ENCODE data around the gene IFT57. TPM values are rescaled to one million over a fixed set of nuclear protein-coding genes. Genes with fewer than 3 reads are reported as not detected.

IFT57 gene
- total and polyA plus RNA-seq, 2 of the 8 experiments (the other 6 are each of a cell fraction or from before 2014, with no cell fraction given), result 15.1 to 27.8 TPM

- Histone ChIP-seq H4K20me1 (replicated peaks in 1 of 2; ENCODE audit: control insufficient read depth in 1 of 2, insufficient read depth in 2 of 2, low read length in 2 of 2) (no peaks in the 10 kb centered on the region), H2BK20ac (ENCODE audit: low read length) (no peak overlapping the region), H3K9ac (replicated peaks in 1 of 4; ENCODE audit: extremely low read depth in 1 of 4, low read depth in 3 of 4, low read length in 3 of 4) (no peak overlapping the region), H3K79me2 (ENCODE audit: control insufficient read depth in 1 of 2, insufficient read depth in 2 of 2, low read length in 2 of 2) (no peaks in the 10 kb centered on the region), H3K36me3 (ENCODE audit: control insufficient read depth in 2 of 4, insufficient read depth in 4 of 4, low read length in 3 of 4) (no peaks in the 10 kb centered on the region), H4K91ac (replicated peaks; ENCODE audit: insufficient read length, low read length) (no peak overlapping the region), H3K18ac (ENCODE audit: extremely low read depth, low read length) (no peak overlapping the region), H2BK12ac (ENCODE audit: low read depth, low read length) (no peak overlapping the region), H3K23ac (ENCODE audit: insufficient read length) (no peak overlapping the region), H3K56ac (replicated peaks; ENCODE audit: insufficient read length, low read depth, low read length) (no peak overlapping the region), H3K4ac (replicated peaks; ENCODE audit: insufficient read length, low read depth, low read length) (no peak overlapping the region), H3K27me3 (replicated peaks in 1 of 4; ENCODE audit: control insufficient read depth in 3 of 4, extremely low read depth in 1 of 4, insufficient read depth in 3 of 4, low read length in 3 of 4) (no peaks in the 10 kb centered on the region), H3K27ac (ENCODE audit: low read depth, low read length) (no peak overlapping the region), H3K23me2 (ENCODE audit: low read depth, low read length) (no peaks in the 10 kb centered on the region), H3K9me3 (ENCODE audit: insufficient read depth in 2 of 2, low read depth in 1 of 2, low read length in 1 of 2) (no peaks in the 10 kb centered on the region), H4K8ac (ENCODE audit: extremely low read depth, insufficient read depth, low read length) (no peak overlapping the region; the same call in 1 of the 2 replicates), H3K4me2 (ENCODE audit: insufficient read depth in 1 of 2, low read depth in 2 of 2, low read length in 2 of 2) (no peak overlapping the region), H2AK5ac (ENCODE audit: low read depth, low read length) (no peak overlapping the region), H4K5ac (ENCODE audit: insufficient read length, low read depth, low read length) (no peak overlapping the region), H2BK120ac (replicated peaks; ENCODE audit: low read depth, low read length) (no peak overlapping the region), H2AFZ (ENCODE audit: low read length) (0 out of 2 replicates have a peak overlapping the region, but pooled peaks have one; percentile 58), H3K14ac (ENCODE audit: insufficient read length) (no peak overlapping the region), H3K79me1 (ENCODE audit: low read depth, low read length) (no peaks in the 10 kb centered on the region), H2BK15ac (ENCODE audit: low read length) (no peak overlapping the region), H3K4me3 (ENCODE audit: extremely low read depth in 1 of 4, insufficient read depth in 2 of 4, low read depth in 3 of 4, low read length in 4 of 4) (no peak overlapping the region), H3K4me1 (replicated peaks in 1 of 4; ENCODE audit: control insufficient read depth in 3 of 4, insufficient read depth in 4 of 4, low read length in 3 of 4) (peaks cover 0 to 5% (median 0%) of the 10 kb centered on the region in 4 experiments; a peak in 1 of 7 replicates), H2BK5ac (ENCODE audit: low read depth, low read length) (no peak overlapping the region)
- ChIA-PET CTCF (ENCODE audit: partially characterized antibody) (no interaction called here), POLR2A (ENCODE audit: partially characterized antibody) (no interaction called here)
- TF ChIP-seq SIN3A (conservative IDR thresholded peaks at IDR 0.05 in 1 of 2, IDR thresholded peaks at IDR 0.05 in 1 of 2; ENCODE audit: low read depth in 1 of 2, low read length in 2 of 2) (no peak), RXRA (IDR thresholded peaks at IDR 0.05; ENCODE audit: insufficient read depth, low read depth, low read length) (no peak), SP4 (IDR thresholded peaks at IDR 0.05; ENCODE audit: low read length) (no peak), CBX5 (IDR thresholded peaks at IDR 0.05; ENCODE audit: low read depth, low read length) (no peak), ATF3 (IDR thresholded peaks at IDR 0.05; ENCODE audit: insufficient read depth, low read depth, low read length) (no peak), SP1 (IDR thresholded peaks at IDR 0.05; ENCODE audit: low read depth, low read length) (no peak), MAX (IDR thresholded peaks at IDR 0.05) (no peak), EP300 (IDR thresholded peaks at IDR 0.05; ENCODE audit: borderline replicate concordance in 1 of 2, low read depth in 2 of 2, low read length in 2 of 2) (no peak), PHF8 (conservative IDR thresholded peaks at IDR 0.05; ENCODE audit: low read depth, low read length) (no peak), FOSL1 (IDR thresholded peaks at IDR 0.05; ENCODE audit: insufficient read depth, low read depth, low read length) (no peak), BRCA1 (IDR thresholded peaks at IDR 0.05; ENCODE audit: low read depth, low read length) (no peak), ZNF274 (IDR thresholded peaks at IDR 0.05; ENCODE audit: borderline replicate concordance, extremely low read depth, low read length) (no peak), TAF1 (IDR thresholded peaks at IDR 0.05; ENCODE audit: low read depth, low read length) (no peak)
- 90% methylated on average over 15 of the region's 15 CpGs; no CpG with 5 or more reads in 1 of the 2 experiments for WGBS, 2 experiments (ENCODE audit: extremely low coverage in 1 of 2, insufficient coverage in 1 of 2, insufficient read length in 1 of 2, insufficient replicate concordance in 2 of 2, low coverage in 1 of 2, low lambda C conversion rate in 2 of 2, missing lambda C conversion rate in 1 of 2)
- DNase-seq (ENCODE audit: low read depth in 1 of 2, low spot score in 2 of 2) (no peak), FAIRE-seq (no peak)
These were observed 108.2 kb downstream of the IFT57 start for GRCh38 chr3:108113975-108114374.
